Left lung (tissue), 10 donors: ENCODE data around the gene MRPS24. TPM values are rescaled to one million over a fixed set of nuclear protein-coding genes. Genes with fewer than 3 reads are reported as not detected.
A peak's percentile ranks its signal among the peaks of the same experiment; 100 is the strongest.

Experiments used
- ATAC-seq: fragments of 200-7000 bp; cut with Tn5 transposase; one replicate; pipeline ENCODE4 v1.9.1; 2020; ENCODE audit warnings: moderate library complexity
- DNase-seq, 4 donors: peaks; one replicate each; pipeline ENCODE4 v3.0.0-alpha.2; 2013 to 2020
- H3K27ac ChIP-seq, 2 donors: fragments of 200-600 bp; sonication (generic) in 1 of 2; one replicate each; pipeline versions ENCODE4 v1.5.0 to v1.8.0; 2020 to 2021
- H3K27me3 ChIP-seq, 2 donors: fragments of 200-600 bp; sonication (generic) in 1 of 2; one replicate each; pipeline versions ENCODE4 v1.5.0 to v1.8.0; 2020 to 2021
- H3K36me3 ChIP-seq, 2 donors: fragments of 200-600 bp; sonication (generic) in 1 of 2; one replicate each; pipeline versions ENCODE4 v1.5.0 to v1.8.0; 2020 to 2021
- H3K4me1 ChIP-seq, 2 donors: fragments of 200-600 bp; one replicate each; pipeline ENCODE4 v1.8.0; 2021
- H3K4me3 ChIP-seq, 2 donors: fragments of 200-600 bp; sonication (generic) in 1 of 2; one replicate each; pipeline versions ENCODE4 v1.5.0 to v1.8.0; 2020 to 2021; ENCODE audit warnings: mild to moderate bottlenecking in 1 of 2
- H3K9me3 ChIP-seq, 2 donors: fragments of 200-600 bp; sonication (generic) in 1 of 2; one replicate each; pipeline versions ENCODE4 v1.5.0 to v1.8.0; 2020 to 2021
- intact Hi-C, 2 donors: fragments of 100-400 bp; cut with DNase I; formaldehyde crosslinking; loops; one replicate each; pipeline versions ENCODE4 v1.11.2 to v1.14.2; 2022
- polyA plus RNA-seq, 6 donors: library from polyadenylated mRNA; unstranded; fragments of 120-200 nt; gene quantifications; one replicate each; pipeline ENCODE4 v1.2.1, GENCODE V29; 2013; ENCODE audit not compliant: insufficient read length in 6 of 6
- total RNA-seq, 2 donors: library from RNA; stranded (reverse); fragmentation: NEBNext Ultra II Directional; extraction: Animal tissue kit (Norgen Biotek cat#: 25700); gene quantifications; one replicate each; pipeline ENCODE4 v1.2.1, GENCODE V29; 2021
- TF ChIP-seq, protein P1 (sequence below), 2 donors: fragments of 200-600 bp; sonication (generic) in 1 of 2; IDR thresholded peaks; one replicate each; pipeline versions ENCODE4 v1.5.0 to v1.8.0; 2021; ENCODE audit warnings: antibody characterized with exemption in 2 of 2
- donor health status: DM: no; HTN: yes; CAD: no.
- donor health status: DM: no; HTN: no; CAD: no.

MRPS24 gene
- total and polyA plus RNA-seq, 8 donors, result 63.2 to 87.6 (median 67.1) TPM

- intact Hi-C loops, result no loop called here
- peak overlapping the region in 1 of 2 donors; percentile 35 for H3K27ac ChIP-seq
These were observed 9.6 kb upstream of the MRPS24 start for GRCh38 chr7:43878867-43879266.

GRCh38 chr7:43877968-43878864 is 8.9 kb upstream of the MRPS24 start:
- TF ChIP-seq, protein P1, sequence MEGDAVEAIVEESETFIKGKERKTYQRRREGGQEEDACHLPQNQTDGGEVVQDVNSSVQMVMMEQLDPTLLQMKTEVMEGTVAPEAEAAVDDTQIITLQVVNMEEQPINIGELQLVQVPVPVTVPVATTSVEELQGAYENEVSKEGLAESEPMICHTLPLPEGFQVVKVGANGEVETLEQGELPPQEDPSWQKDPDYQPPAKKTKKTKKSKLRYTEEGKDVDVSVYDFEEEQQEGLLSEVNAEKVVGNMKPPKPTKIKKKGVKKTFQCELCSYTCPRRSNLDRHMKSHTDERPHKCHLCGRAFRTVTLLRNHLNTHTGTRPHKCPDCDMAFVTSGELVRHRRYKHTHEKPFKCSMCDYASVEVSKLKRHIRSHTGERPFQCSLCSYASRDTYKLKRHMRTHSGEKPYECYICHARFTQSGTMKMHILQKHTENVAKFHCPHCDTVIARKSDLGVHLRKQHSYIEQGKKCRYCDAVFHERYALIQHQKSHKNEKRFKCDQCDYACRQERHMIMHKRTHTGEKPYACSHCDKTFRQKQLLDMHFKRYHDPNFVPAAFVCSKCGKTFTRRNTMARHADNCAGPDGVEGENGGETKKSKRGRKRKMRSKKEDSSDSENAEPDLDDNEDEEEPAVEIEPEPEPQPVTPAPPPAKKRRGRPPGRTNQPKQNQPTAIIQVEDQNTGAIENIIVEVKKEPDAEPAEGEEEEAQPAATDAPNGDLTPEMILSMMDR (IDR thresholded peaks at IDR 0.05), result no peak
- H3K36me3 ChIP-seq, result peaks cover 0 to 77% of the 10 kb centered on the region in 2 donors

More at GRCh38 chr7:43878867-43879266, 9.6 kb upstream of the MRPS24 start:
- TF ChIP-seq, protein P1 (IDR thresholded peaks at IDR 0.05), result no peak
- Histone ChIP-seq H3K4me3 (no peak overlapping the region), H3K9me3 (no peaks in the 10 kb centered on the region), H3K4me1 (peaks cover 0 to 5% of the 10 kb centered on the region in 2 donors), H3K27me3 (no peaks in the 10 kb centered on the region), H3K36me3 (peaks cover 0 to 80% of the 10 kb centered on the region in 2 donors)
- no peak for ATAC-seq
- no peak for DNase-seq

DNA sequence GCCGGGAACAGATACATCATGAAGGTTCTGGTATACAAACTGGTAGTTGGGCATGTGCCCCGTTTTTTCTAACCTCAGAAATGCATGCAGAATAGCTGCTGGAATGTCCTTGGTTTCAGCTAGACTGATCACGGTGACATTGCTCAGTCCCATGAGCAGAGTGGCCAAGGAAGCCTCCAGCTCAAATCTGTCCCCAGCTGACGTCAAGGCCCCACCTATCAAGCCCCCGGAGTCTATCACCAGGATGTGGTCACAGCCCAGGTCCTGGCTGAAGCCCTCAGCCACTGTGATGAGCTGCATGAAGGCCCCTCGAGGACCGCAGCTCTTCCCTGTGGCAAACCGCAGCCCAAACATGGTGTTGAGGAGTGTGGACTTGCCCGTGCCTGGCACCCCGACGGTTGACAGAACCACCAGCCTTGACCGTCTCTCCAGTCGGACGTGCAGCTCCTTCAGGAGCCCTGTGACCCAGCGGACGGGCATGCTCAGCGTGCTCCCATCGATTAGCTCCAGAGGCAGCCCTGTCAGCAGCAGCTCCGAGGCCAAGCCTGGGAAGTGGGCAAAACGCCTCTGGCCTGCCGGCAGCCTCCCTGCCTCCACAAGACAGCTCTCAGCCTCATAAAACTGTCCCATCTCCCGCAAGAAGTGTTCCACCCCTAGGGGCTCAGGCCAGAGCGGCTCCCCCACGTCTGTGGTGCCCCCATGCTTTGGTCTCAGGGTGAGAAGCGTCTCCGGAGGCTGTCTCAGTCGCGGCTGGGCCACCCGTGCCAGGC is 7.8 kb upstream of the MRPS24 start:
- H3K9me3 ChIP-seq, result no peaks in the 10 kb centered on the region
- ATAC-seq (no peak), DNase-seq (no peak)
- peaks cover 3 to 6% of the 10 kb centered on the region in 2 donors for H3K4me1 ChIP-seq
- TF ChIP-seq, protein P1 (IDR thresholded peaks at IDR 0.05), result no peak
- H3K27me3 ChIP-seq, result no peaks in the 10 kb centered on the region
- intact Hi-C loops, result no loop called here
- peaks cover 0 to 70% of the 10 kb centered on the region in 2 donors for H3K36me3 ChIP-seq
- no peak overlapping the region for H3K4me3 ChIP-seq
- H3K27ac ChIP-seq, result no peak overlapping the region

More at GRCh38 chr7:43877968-43878864, 8.9 kb upstream of the MRPS24 start:
- intact Hi-C loops, result no loop called here
- DNase-seq (no peak), ATAC-seq (no peak)
- Histone ChIP-seq H3K9me3 (no peaks in the 10 kb centered on the region), H3K4me3 (no peak overlapping the region), H3K27me3 (no peaks in the 10 kb centered on the region), H3K4me1 (peaks cover under 1 to 5% of the 10 kb centered on the region in 2 donors), H3K27ac (peak overlapping the region in 1 of 2 donors; percentile 35)

- TF ChIP-seq, protein P1 (IDR thresholded peaks at IDR 0.05), result no peak
- intact Hi-C loops, result no loop called here
- H3K36me3 ChIP-seq, result peaks cover 0 to 62% of the 10 kb centered on the region in 2 donors
These were observed 6.9 kb upstream of the MRPS24 start for GRCh38 chr7:43876241-43876640.

DNA sequence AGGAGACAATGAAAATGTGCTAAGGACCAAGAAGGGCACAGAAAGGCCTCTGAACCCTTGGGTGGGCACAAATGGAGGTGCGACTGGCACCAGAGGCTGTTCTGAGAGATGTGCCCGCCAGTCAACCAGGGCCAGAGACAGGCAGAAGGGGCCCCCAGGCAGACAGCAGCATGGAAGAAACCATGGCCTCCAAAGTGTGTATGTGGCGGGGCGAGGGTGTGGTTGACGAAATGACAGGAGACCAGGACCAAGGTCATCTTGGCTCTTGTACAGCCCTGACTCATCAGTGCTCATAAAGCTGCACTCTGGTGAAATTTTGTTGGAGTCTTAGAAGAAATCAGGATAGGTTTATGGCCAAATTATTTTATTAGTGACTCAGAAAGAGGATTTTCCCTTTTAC is 4.0 kb upstream of the MRPS24 start:
- DNase-seq (peak in 1 of 4 donors; percentile 44), ATAC-seq (no peak)
- Histone ChIP-seq H3K4me1 (peaks cover 8 to 24% of the 10 kb centered on the region in 2 donors), H3K4me3 (no peak overlapping the region), H3K27ac (peak overlapping the region; percentile 35 to 83), H3K9me3 (no peaks in the 10 kb centered on the region), H3K27me3 (no peaks in the 10 kb centered on the region), H3K36me3 (peaks cover 0 to 34% of the 10 kb centered on the region in 2 donors)
- intact Hi-C loops, result no loop called here
- TF ChIP-seq, protein P1 (IDR thresholded peaks at IDR 0.05), result no peak

More at GRCh38 chr7:43876241-43876640, 6.9 kb upstream of the MRPS24 start:
- DNase-seq, result no peak
- no peak for ATAC-seq
- Histone ChIP-seq H3K27ac (no peak overlapping the region), H3K27me3 (no peaks in the 10 kb centered on the region), H3K4me1 (peaks cover 3 to 9% of the 10 kb centered on the region in 2 donors), H3K4me3 (no peak overlapping the region), H3K9me3 (no peaks in the 10 kb centered on the region)
